Choroid plexus epithelial cell (primary cell): ENCODE data around the gene SPAG7.

Experiments used
- DNase-seq: peaks from one replicate; pipeline ENCODE4 v3.0.0-alpha.2; 2010; ENCODE audit warnings: low read depth
- H3K4me3 ChIP-seq: 2 replicates; pipeline ENCODE4 v1.5.1; 2011; ENCODE audit warnings: low read depth, mild to moderate bottlenecking, control low read depth, low read length, moderate library complexity
- CTCF ChIP-seq: conservative IDR thresholded peaks from 2 replicates; pipeline ENCODE4 v1.5.1; 2011; ENCODE audit warnings: low read depth, mild to moderate bottlenecking, control low read depth, inconsistent platforms, low read length, moderate library complexity

Gene SPAG7

GRCh38 chr17:4968486-4969046 lies 949 bp upstream of the SPAG7 start:
- peak; percentile 52 for DNase-seq
- peak overlapping the region; percentile 92 for H3K4me3 ChIP-seq
- TF ChIP-seq CTCF = no peak

- H3K4me3 ChIP-seq = peak overlapping the region; percentile 92
- DNase-seq = peak; percentile 100
- TF ChIP-seq CTCF = no peak
Measured at GRCh38 chr17:4966844-4967538, 626 bp downstream of the SPAG7 start.

- no peak for TF ChIP-seq CTCF
- DNase-seq = no peak
- no peak overlapping the region for H3K4me3 ChIP-seq
Measured at GRCh38 chr17:4965311-4965986, 2.2 kb downstream of the SPAG7 start.

- no peak for DNase-seq
- H3K4me3 ChIP-seq = no peak overlapping the region
- TF ChIP-seq CTCF = no peak
Measured at GRCh38 chr17:4960279-4960922, 7.2 kb downstream of the SPAG7 start.

GRCh38 chr17:4959261-4959965 lies 8.2 kb downstream of the SPAG7 start:
- H3K4me3 ChIP-seq = no peak overlapping the region
- TF ChIP-seq CTCF = no peak

GRCh38 chr17:4958102-4958501 lies 9.5 kb downstream of the SPAG7 start:
- no peak overlapping the region for H3K4me3 ChIP-seq
- no peak for DNase-seq
- TF ChIP-seq CTCF = no peak

More at GRCh38 chr17:4959261-4959965, 8.2 kb downstream of the SPAG7 start:
- DNase-seq = no peak
